Activated naive CD8-positive, alpha-beta T cell treated with anti-CD3 and anti-CD28 coated beads for 36 hours (primary cell): Measurements from ENCODE around the gene ADIRF. TPM values are rescaled to one million over a fixed set of nuclear protein-coding genes. Genes with fewer than 3 reads are reported as not detected.
"Not testable (repeated sequence)": the region's sequence is repeated elsewhere in the genome, so short reads cannot be mapped to it uniquely, and the experiment has no call there.

ENCODE experiments used
- DNase-seq: peaks from one replicate; pipeline ENCODE4 v3.0.0; 2021
- H3K27ac Mint-ChIP-seq: one replicate; pipeline ENCODE4 v1.8.0; 2022; ENCODE audit warnings: mild to moderate bottlenecking, moderate library complexity, mixed read lengths
- H3K27me3 Mint-ChIP-seq: one replicate; pipeline ENCODE4 v1.8.0; 2022; ENCODE audit warnings: mild to moderate bottlenecking, mixed read lengths
- H3K36me3 Mint-ChIP-seq: one replicate; pipeline ENCODE4 v1.8.0; 2021; ENCODE audit warnings: mild to moderate bottlenecking, mixed read lengths
- H3K4me1 Mint-ChIP-seq: one replicate; pipeline ENCODE4 v1.8.0; 2021; ENCODE audit warnings: mixed read lengths
- H3K4me3 Mint-ChIP-seq: one replicate; pipeline ENCODE4 v1.8.0; 2022; ENCODE audit warnings: mild to moderate bottlenecking, moderate library complexity, mixed read lengths
- H3K9me3 Mint-ChIP-seq: one replicate; pipeline ENCODE4 v1.8.0; 2022; ENCODE audit warnings: mixed read lengths
- total RNA-seq, 2 experiments: library from RNA; stranded (reverse); gene quantifications; one replicate each; pipeline ENCODE4 v1.2.3, GENCODE V29; 2021

ADIRF gene
- total RNA-seq, 2 experiments from 2014 or later = not detected

- not testable (repeated sequence) for DNase-seq, H3K9me3 Mint-ChIP-seq, H3K36me3 Mint-ChIP-seq, H3K4me1 Mint-ChIP-seq, H3K27ac Mint-ChIP-seq, H3K4me3 Mint-ChIP-seq, H3K27me3 Mint-ChIP-seq
These were observed 45.2 kb downstream of the ADIRF start for GRCh38 chr10:87013528-87013927.

- H3K4me3 Mint-ChIP-seq, H3K27ac Mint-ChIP-seq, DNase-seq, H3K9me3 Mint-ChIP-seq, H3K4me1 Mint-ChIP-seq, H3K36me3 Mint-ChIP-seq, H3K27me3 Mint-ChIP-seq: not testable (repeated sequence)
These were observed 46.9 kb downstream of the ADIRF start for GRCh38 chr10:87014986-87015716.

- not testable (repeated sequence) for DNase-seq, H3K27ac Mint-ChIP-seq, H3K4me3 Mint-ChIP-seq, H3K27me3 Mint-ChIP-seq, H3K36me3 Mint-ChIP-seq, H3K9me3 Mint-ChIP-seq, H3K4me1 Mint-ChIP-seq
These were observed 49.8 kb downstream of the ADIRF start for GRCh38 chr10:87018127-87018526.

GRCh38 chr10:87019066-87019465 is 50.8 kb downstream of the ADIRF start:
- H3K27me3 Mint-ChIP-seq, H3K4me1 Mint-ChIP-seq, H3K9me3 Mint-ChIP-seq, H3K36me3 Mint-ChIP-seq, H3K4me3 Mint-ChIP-seq, DNase-seq, H3K27ac Mint-ChIP-seq: not testable (repeated sequence)

- not testable (repeated sequence) for H3K9me3 Mint-ChIP-seq, H3K4me1 Mint-ChIP-seq, H3K27me3 Mint-ChIP-seq, H3K36me3 Mint-ChIP-seq, DNase-seq, H3K27ac Mint-ChIP-seq, H3K4me3 Mint-ChIP-seq
These were observed 51.2 kb downstream of the ADIRF start for GRCh38 chr10:87019504-87019903.

- H3K27ac Mint-ChIP-seq, H3K4me3 Mint-ChIP-seq, DNase-seq, H3K36me3 Mint-ChIP-seq, H3K27me3 Mint-ChIP-seq, H3K4me1 Mint-ChIP-seq, H3K9me3 Mint-ChIP-seq: not testable (repeated sequence)
These were observed 51.8 kb downstream of the ADIRF start, which contains the start of gene FAM25A for GRCh38 chr10:87020056-87020455. FAM25A (plus strand) TSS chr10:87020294; CDS start chr10:87020325, 31 bp downstream.

Other genes starting within 250 kb of the ADIRF start
- 1 to 10 TPM; 7.5 to 8.4 TPM for gene BMPR1A, start 211.9 kb upstream of the ADIRF start, total RNA-seq
- not detected for gene MMRN2, start 10.9 kb upstream of the ADIRF start, total RNA-seq
- gene SNCG, start 9.9 kb upstream of the ADIRF start, total RNA-seq = not detected
- gene FAM25A, start 51.8 kb downstream of the ADIRF start, total RNA-seq = not detected
- gene GLUD1, start 126.4 kb downstream of the ADIRF start, total RNA-seq = 10 to 100 TPM; 89.0 to 91.5 TPM
- 10 to 100 TPM; 41.4 to 42.3 TPM for gene SHLD2, start 126.7 kb downstream of the ADIRF start, total RNA-seq